HepG2 (cell line): ENCODE measurements around the gene ESYT3. TPM values are rescaled to one million over a fixed set of nuclear protein-coding genes. Genes with fewer than 3 reads are reported as not detected.

Source experiments
- BRD4 ChIP-seq: sonication (generic); formaldehyde crosslinking; IDR thresholded peaks from 2 replicates; pipeline ENCODE4 v1.4.0; 2020; ENCODE audit warnings: missing genetic modification reagents
- CCAR2 ChIP-seq: fragments of 200-400 bp; formaldehyde crosslinking; optimal IDR thresholded peaks from 2 replicates; pipeline ENCODE3; 2018; ENCODE audit warnings: low read depth, mild to moderate bottlenecking, low read length, moderate library complexity
- GATAD1 ChIP-seq: IDR thresholded peaks from 2 replicates; pipeline ENCODE4 v1.6.1; 2016; ENCODE audit warnings: missing genetic modification reagents, missing compliant biosample characterization
- GPN1 ChIP-seq: sonication (generic); formaldehyde crosslinking; IDR thresholded peaks from 2 replicates; pipeline ENCODE4 v1.5.1; 2020; ENCODE audit warnings: missing genetic modification reagents, borderline replicate concordance
- HDAC6 ChIP-seq: fragments of 200-600 bp; sonication (generic); IDR thresholded peaks from 2 replicates; pipeline ENCODE4 v1.7.0; 2017; ENCODE audit warnings: mild to moderate bottlenecking, antibody characterized with exemption, low read length, low read depth
- JARID2 ChIP-seq: sonication (generic); formaldehyde crosslinking; IDR thresholded peaks from 2 replicates; pipeline ENCODE4 v1.8.1; 2023; ENCODE audit warnings: missing genetic modification reagents, inconsistent platforms; ENCODE audit not compliant: insufficient replicate concordance
- KLF12 ChIP-seq: sonication (generic); formaldehyde crosslinking; IDR thresholded peaks from 2 replicates; pipeline ENCODE4 v1.4.0; 2020; ENCODE audit warnings: missing genetic modification reagents, borderline replicate concordance
- MAFK ChIP-seq, 2 experiments: IDR thresholded peaks in 1 of 2; conservative IDR thresholded peaks in 1 of 2; 2 replicates each; pipeline ENCODE4 v1.6.1; 2011; ENCODE audit warnings: improper control_type of control experiment in 2 of 2, low read length in 2 of 2
- MYNN ChIP-seq: sonication (generic); formaldehyde crosslinking; IDR thresholded peaks from 2 replicates; pipeline ENCODE4 v1.4.0; 2020; ENCODE audit warnings: mild to moderate bottlenecking, low read depth, missing genetic modification reagents
- NCOR1 ChIP-seq: fragments of 200-600 bp; sonication (generic); IDR thresholded peaks from 2 replicates; pipeline ENCODE4 v1.7.0; 2017; ENCODE audit warnings: antibody characterized with exemption, low read length, borderline replicate concordance
- NR2F1 ChIP-seq, 2 experiments: fragments of 450-650 bp in 1 of 2; formaldehyde crosslinking in 1 of 2; IDR thresholded peaks; 2 replicates each; pipeline versions ENCODE4 v1.5.0 to v1.6.1; 2016 to 2020; ENCODE audit warnings: mild to moderate bottlenecking in 1 of 2, missing compliant biosample characterization in 1 of 2, missing genetic modification reagents in 1 of 2, moderate library complexity in 1 of 2
- RERE ChIP-seq: IDR thresholded peaks from 2 replicates; pipeline ENCODE4 v1.6.1; 2016; ENCODE audit warnings: low read depth, missing genetic modification reagents, missing compliant biosample characterization
- RNF219 ChIP-seq: sonication (generic); formaldehyde crosslinking; IDR thresholded peaks from 2 replicates; pipeline ENCODE4 v1.5.0; 2020; ENCODE audit warnings: mild to moderate bottlenecking, missing genetic modification reagents
- SAP130 ChIP-seq: IDR thresholded peaks from 2 replicates; pipeline ENCODE4 v1.6.1; 2016; ENCODE audit warnings: low read depth
- SCMH1 ChIP-seq: sonication (generic); formaldehyde crosslinking; IDR thresholded peaks from 2 replicates; pipeline ENCODE4 v1.9.0; 2021; ENCODE audit warnings: missing genetic modification reagents, mild to moderate bottlenecking, borderline replicate concordance
- SMC3 ChIP-seq: IDR thresholded peaks from 2 replicates; pipeline ENCODE4 v1.6.1; 2011; ENCODE audit warnings: low read length, improper control_type of control experiment
- TRAFD1 ChIP-seq: sonication (generic); formaldehyde crosslinking; IDR thresholded peaks from 2 replicates; pipeline ENCODE4 v1.5.1; 2020; ENCODE audit warnings: missing genetic modification reagents, mild to moderate bottlenecking, borderline replicate concordance
- ZNF232 ChIP-seq: sonication (generic); formaldehyde crosslinking; IDR thresholded peaks from 2 replicates; pipeline ENCODE4 v1.4.0; 2020; ENCODE audit warnings: missing genetic modification reagents, borderline replicate concordance
- ZNF724P ChIP-seq: sonication (generic); formaldehyde crosslinking; IDR thresholded peaks from 2 replicates; pipeline ENCODE4 v1.8.0; 2022; ENCODE audit warnings: missing genetic modification reagents, borderline replicate concordance
- ZNF780A ChIP-seq: sonication (generic); formaldehyde crosslinking; IDR thresholded peaks from 2 replicates; pipeline ENCODE4 v1.8.0; 2022; ENCODE audit warnings: mild to moderate bottlenecking, missing genetic modification reagents, moderate library complexity
- polyA plus RNA-seq, 8 experiments: library from polyadenylated mRNA; depleted of rRNA in 3 of 8; stranded (reverse) in 7 of 8; unstranded in 1 of 8; fragments of >200 nt; fragmentation: Illumina TruSeq in 4 of 8; extraction: Trizol in 4 of 8; gene quantifications; 2 replicates each; pipeline versions ENCODE4 v1.2.1 to v1.2.3, GENCODE V29; 2011 to 2016; ENCODE audit warnings: low read depth in 4 of 8, missing spikeins in 1 of 8, mixed read lengths in 1 of 8; ENCODE audit not compliant: insufficient read depth in 1 of 8
- total RNA-seq, 5 experiments: library from RNA; depleted of rRNA; stranded (reverse); fragments of >200 nt; fragmentation: Illumina TruSeq; extraction: Trizol; gene quantifications; 2 replicates each; pipeline ENCODE4 v1.2.3, GENCODE V29; 2016; ENCODE audit warnings: low read depth in 1 of 5

ESYT3 gene
- total and polyA plus RNA-seq, 2 of the 13 experiments (the other 11 are each of a cell fraction or from before 2014, with no cell fraction given): 1.5 to 4.1 TPM

- TF ChIP-seq NR2F1 (CRISPR knock-in tag; IDR thresholded peaks at IDR 0.05) (no peak; a peak in 1 of 4 replicates), RERE (CRISPR knock-in tag) (peak; percentile 81; the same call in 1 of the 2 replicates), TRAFD1 (CRISPR knock-in tag) (no peak), MYNN (no peak), MAFK (conservative IDR thresholded peaks at IDR 0.05 in 1 of 2, IDR thresholded peaks at IDR 0.05 in 1 of 2; ENCODE audit: low read length in 2 of 2) (no peak), BRD4 (no peak), KLF12 (no peak), SCMH1 (CRISPR knock-in tag) (no peak), SMC3 (no peak), ZNF232 (no peak), CCAR2 (no peak), JARID2 (CRISPR knock-in tag) (no peak), SAP130 (CRISPR knock-in tag) (no peak), ZNF780A (no peak), GATAD1 (no peak), GPN1 (CRISPR knock-in tag) (no peak), ZNF724P (CRISPR knock-in tag) (no peak), RNF219 (CRISPR knock-in tag) (no peak), NCOR1 (peak; percentile 16; the same call in 1 of the 2 replicates), HDAC6 (no peak)
These were observed 35.4 kb upstream of the ESYT3 start (continued) for GRCh38 chr3:138398791-138399575.
